CD4-positive, alpha-beta T cell treated with Interleukin-4 for 1 hour (primary cell): Measurements from ENCODE around the gene SIMC1.
"Not testable (repeated sequence)": the region's sequence is repeated elsewhere in the genome, so short reads cannot be mapped to it uniquely, and the experiment has no call there.

Experiments
- DNase-seq, 2 donors: peaks; one replicate each; pipeline ENCODE4 v3.0.0-alpha.2; 2020 to 2022

Gene SIMC1

GRCh38 chr5:176237971-176238644, at the start of gene SIMC1:
TSS of gene SIMC1 (plus strand) at chr5:176238424. CDS start at chr5:176238509, 85 bp downstream.
- DNase-seq: peak; percentile 52 to 70

- no peak for DNase-seq
These were observed 49.6 kb upstream of the SIMC1 start for GRCh38 chr5:176188506-176189193.

- DNase-seq: no peak
These were observed 48.4 kb upstream of the SIMC1 start for GRCh38 chr5:176189857-176190256.

- no peak for DNase-seq
These were observed 47.1 kb upstream of the SIMC1 start for GRCh38 chr5:176190886-176191755.

GRCh38 chr5:176192094-176192721, 46.0 kb upstream of the SIMC1 start:
- DNase-seq: no peak

GRCh38 chr5:176192722-176193117, 45.5 kb upstream of the SIMC1 start:
- not testable (repeated sequence) for DNase-seq

GRCh38 chr5:176193636-176194035, 44.6 kb upstream of the SIMC1 start:
- not testable (repeated sequence) for DNase-seq

GRCh38 chr5:176194238-176195083, 43.8 kb upstream of the SIMC1 start:
- DNase-seq: not testable (repeated sequence)

- DNase-seq: not testable (repeated sequence)
These were observed 43.2 kb upstream of the SIMC1 start for GRCh38 chr5:176195084-176195413.

- not testable (repeated sequence) for DNase-seq
These were observed 42.6 kb upstream of the SIMC1 start for GRCh38 chr5:176195487-176196207.

GRCh38 chr5:176196781-176197180, 41.4 kb upstream of the SIMC1 start:
- not testable (repeated sequence) for DNase-seq

- DNase-seq: not testable (repeated sequence)
These were observed 40.9 kb upstream of the SIMC1 start for GRCh38 chr5:176197234-176197858.

- not testable (repeated sequence) for DNase-seq
These were observed 39.9 kb upstream of the SIMC1 start for GRCh38 chr5:176198299-176198698.

- not testable (repeated sequence) for DNase-seq
These were observed 39.1 kb upstream of the SIMC1 start for GRCh38 chr5:176198991-176199733.

GRCh38 chr5:176199803-176200399, 38.3 kb upstream of the SIMC1 start:
- not testable (repeated sequence) for DNase-seq

- no peak for DNase-seq
These were observed 36.4 kb upstream of the SIMC1 start for GRCh38 chr5:176201811-176202210.

- DNase-seq: no peak
These were observed 35.1 kb upstream of the SIMC1 start for GRCh38 chr5:176203086-176203485.

- DNase-seq: not testable (repeated sequence)
These were observed 34.7 kb upstream of the SIMC1 start for GRCh38 chr5:176203535-176203934.

- not testable (repeated sequence) for DNase-seq
These were observed 23.7 kb upstream of the SIMC1 start for GRCh38 chr5:176214466-176215021.
